Inflammatory macrophage treated with lipopolysaccharide for 1 hour (primary cell): ENCODE measurements around the gene FKBP2.
A peak's percentile ranks its signal among the peaks of the same experiment; 100 is the strongest.

Experiments
- DNase-seq, 2 donors: peaks; one replicate each; pipeline ENCODE4 v3.0.0-alpha.2; 2020 to 2022

The FKBP2 gene

DNA sequence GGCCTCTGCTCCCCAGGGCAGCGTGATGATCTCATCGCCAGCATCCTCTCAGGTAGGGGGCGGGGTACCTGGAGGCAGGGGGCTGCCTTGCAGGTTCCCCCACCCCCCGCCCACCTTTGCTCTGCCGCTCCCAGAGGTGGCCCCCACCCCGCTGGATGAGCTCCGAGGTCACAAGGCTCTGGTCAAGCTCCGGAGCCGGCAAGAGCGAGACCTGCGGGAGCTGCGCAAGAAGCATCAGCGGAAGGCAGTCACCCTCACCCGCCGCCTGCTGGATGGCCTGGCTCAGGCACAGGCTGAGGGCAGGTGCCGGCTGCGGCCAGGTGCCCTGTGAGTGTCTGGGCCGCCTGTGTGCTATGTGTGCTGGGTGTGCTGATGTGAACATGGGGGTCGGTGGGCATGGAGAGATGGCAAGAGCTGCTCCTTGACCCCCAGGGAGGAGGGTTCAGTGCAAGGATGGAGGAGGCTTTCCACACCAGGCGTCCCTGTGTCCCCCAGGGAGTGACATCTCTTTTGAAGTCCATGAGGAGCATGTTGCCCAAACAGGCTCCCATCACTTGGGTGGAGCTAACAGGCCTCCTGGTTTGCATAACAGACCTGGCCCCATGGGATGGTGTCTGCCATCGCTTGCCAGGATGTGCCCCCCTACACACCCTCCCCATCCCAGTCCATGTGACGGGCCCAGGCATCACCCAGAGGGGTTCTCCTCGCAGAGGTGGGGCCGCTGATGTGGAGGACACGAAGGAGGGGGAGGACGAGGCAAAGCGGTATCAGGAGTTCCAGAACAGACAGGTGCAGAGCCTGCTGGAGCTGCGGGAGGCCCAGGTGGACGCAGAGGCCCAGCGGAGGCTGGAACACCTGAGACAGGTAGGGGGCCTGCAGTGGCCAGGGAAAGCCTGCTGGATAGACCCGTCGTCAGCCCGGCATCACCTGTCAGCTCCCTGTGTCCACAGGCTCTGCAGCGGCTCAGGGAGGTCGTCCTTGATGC is 24.6 kb downstream of the FKBP2 start:
- DNase-seq: no peak

DNA sequence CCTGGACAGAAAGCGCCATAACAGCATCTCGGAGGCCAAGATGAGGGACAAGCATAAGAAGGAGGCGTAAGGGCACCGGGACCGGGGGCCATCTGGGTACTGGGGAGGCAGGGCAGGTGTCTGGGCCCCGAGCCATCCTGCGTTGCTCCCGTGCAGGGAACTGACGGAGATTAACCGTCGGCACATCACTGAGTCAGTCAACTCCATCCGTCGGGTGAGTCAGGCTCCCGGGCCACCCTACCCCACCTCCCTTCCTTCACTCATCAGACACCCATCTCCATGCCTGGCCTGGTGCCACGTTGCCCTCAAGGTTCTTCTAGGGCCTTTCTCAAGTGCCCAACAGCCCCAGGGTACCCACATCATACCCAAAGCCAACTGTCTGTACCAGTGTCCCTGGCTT is 25.4 kb downstream of the FKBP2 start:
- no peak for DNase-seq

DNA sequence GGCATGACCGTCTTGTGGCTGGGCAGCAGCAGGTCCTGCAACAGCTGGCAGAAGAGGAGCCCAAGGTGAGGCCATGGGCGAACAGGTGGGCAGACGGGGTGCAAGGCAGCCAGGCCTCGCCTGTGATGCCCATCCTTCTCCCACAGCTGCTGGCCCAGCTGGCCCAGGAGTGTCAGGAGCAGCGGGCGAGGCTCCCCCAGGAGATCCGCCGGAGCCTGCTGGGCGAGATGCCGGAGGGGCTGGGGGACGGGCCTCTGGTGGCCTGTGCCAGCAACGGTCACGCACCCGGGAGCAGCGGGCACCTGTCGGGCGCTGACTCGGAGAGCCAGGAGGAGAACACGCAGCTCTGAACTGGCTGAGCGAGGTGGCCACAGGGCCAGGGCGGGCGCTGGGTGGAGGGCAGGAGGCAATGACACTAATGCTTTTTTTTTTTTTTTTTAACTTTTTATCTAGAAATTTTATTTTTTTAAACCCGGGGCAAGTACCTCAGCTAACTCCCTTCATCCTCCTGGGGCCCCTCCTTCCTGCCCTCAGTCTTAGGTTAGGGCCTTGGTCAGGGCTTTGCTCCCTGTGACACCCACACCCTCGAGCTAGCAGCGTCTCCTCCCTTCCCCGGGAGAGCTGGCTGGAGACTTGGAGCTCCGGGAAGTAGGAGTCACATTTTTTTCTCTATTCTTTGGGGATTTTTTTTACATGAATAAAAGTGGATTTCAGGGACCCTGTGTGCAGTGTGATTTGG is 26.5 kb downstream of the FKBP2 start:
- no peak for DNase-seq

DNA sequence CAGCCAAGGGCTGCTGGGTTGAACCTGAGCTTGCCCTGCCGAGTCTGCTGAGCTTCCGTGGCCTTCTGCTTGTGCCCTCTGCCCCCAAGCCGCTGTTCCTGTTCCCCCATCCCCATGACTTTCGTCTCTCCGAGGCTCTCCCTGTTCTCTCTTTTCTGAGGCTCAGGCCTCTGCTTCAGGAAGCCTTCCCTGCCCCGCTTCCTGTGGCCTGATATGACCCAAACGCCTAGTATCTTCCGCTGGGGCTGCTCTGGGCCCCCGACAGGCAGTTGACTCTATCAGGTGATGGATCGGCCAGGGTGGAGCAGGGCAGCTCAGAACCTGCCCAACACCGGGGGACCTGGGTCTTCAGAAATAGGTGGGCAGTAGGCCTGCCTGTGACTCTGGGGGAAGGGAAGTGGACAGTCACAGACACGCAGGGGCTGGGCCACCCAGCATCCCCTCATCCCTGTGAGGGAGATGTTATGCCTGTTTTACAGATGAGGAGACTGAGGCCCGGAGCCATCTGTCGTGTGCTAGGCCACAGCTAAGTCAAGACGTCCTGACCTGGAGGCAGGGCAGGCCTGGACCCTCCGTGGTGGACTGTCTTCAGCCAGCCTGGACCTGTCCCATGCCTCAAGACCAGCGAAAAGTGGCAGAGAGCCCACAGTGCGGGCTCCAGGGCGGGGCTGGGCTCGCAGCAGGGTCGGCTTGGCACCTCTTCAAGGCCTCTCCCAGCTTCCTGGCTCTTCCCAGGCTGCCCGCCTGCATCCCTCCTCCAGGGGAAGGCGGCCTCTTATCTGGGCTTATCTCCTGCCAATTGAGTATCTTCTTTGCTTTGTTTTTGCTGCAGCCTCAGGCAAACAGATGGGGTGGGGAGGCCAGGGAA is 27.4 kb downstream of the FKBP2 start:
- DNase-seq: peak in 1 of 2 donors; percentile 18

DNA sequence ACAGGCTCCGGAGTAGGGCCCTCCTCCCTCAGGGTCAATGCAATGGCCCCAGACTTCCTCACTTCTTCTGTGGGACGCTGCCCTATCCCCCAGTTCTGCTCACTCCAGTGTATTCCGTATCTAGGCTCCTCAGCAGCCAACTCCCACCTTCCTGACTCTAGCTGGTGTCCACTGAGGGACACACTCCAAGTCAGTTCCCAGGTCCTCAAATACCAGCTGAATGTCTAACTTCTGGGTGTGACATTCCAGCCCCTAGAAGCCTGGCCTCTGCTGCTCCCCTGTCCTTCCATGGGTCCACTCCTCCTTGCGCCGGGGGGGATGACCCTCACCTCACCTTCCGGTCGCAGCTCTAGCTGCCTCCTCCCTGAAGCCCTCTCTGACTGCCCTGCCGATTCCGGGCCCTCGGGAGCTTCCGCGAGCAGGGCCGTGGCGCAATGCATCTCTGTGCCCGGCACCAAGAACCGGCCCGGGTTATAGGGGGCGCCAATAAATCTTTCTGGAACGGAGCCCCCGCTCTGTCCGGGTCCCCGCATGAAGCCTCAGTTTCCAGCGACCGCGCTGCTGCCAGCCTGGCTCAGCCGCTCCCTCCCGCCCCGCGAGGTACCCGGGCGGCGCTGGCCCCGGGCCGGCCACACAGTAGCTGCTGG is 28.1 kb downstream of the FKBP2 start:
- peak; percentile 38 to 69 for DNase-seq

DNA sequence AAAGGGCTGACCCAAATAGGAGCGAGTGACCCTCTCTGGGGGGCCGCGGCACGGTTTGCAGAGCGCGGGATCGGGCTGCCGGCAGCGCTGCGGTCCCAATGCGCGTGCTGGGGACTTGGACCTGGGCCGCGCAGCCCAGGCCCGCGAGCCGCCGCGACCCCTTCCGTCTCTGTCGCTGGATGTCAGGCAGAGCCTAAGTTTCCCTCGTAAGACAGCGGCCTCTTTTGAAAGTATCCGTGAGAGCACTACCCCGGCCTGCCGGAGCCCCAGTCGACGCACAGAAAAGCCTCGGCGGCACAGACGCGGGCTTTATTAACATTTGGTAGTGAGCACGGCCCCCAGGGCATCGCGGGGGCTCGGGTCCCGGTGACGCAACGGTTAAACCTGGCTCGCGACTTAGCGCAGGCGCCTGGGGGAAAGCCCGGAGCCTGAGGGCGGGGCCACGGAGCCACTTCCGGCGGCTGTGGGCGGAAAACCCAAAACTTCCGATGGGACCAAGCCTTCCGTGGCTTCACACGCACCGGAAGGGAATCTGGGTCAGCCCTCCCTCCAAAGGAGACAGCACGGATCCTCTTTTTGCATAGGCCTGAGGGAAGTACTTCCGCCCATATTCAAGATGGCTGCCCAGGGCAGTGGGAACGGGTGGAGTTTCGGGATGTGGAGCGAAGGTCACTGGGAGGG is 28.8 kb downstream of the FKBP2 start:
- DNase-seq: peak; percentile 98 to 100

DNA sequence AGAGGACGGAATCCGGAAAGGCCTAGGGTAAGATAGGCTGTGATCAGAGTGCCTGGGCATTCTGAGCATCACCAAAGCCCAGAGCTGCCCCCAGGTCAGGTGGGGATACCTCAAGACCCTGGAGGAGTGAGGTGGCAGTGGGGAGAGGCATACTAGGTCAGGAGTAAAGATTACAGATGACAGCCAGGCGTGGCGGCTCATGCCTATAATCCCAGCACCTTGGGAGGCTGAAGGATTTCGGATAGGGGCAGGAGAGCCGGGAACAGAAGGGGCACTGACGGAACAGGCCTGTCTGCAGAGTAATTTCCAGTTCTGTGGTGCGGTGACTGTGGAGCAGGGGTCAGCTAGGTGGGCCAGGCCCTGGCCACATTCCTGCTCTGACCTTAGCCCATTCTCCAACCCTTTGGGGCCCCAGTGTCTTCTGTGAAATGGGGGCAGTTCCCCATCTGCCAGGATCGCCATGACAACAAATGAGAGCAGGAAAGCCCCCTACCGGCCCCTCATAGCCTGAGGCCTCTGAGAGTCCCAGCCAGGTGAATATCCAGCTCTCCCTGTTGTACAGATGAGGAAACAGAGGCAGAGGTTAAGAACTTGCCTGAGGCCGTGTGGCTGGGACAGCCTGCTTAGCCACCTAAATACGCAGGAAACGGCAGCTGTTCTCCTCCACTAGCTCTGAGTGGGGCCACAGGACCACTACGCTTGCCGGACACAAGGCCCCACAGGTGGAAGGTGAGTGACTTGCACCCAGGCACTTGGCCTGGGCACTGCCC is 34.3 kb downstream of the FKBP2 start:
- no peak for DNase-seq

DNA sequence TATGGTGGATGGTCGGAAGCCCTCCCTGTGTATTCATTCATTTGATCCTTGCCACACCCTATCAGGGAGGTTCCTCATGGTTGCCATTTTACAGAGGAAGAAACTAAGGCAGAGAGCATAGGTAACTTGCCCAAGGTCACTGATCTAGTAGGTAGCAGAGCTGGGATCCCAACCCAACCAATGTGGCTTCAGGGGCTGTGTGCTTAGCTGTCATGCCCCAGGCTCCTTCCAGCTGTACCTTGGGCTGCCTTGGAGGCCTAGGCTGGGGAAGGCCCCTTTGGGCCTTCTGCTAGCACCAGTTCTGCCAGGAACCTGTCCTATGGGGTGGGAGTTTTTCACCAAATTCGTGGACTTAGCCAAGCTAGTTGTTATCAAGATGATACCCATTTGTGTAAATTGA is 34.9 kb downstream of the FKBP2 start:
- no peak for DNase-seq

DNA sequence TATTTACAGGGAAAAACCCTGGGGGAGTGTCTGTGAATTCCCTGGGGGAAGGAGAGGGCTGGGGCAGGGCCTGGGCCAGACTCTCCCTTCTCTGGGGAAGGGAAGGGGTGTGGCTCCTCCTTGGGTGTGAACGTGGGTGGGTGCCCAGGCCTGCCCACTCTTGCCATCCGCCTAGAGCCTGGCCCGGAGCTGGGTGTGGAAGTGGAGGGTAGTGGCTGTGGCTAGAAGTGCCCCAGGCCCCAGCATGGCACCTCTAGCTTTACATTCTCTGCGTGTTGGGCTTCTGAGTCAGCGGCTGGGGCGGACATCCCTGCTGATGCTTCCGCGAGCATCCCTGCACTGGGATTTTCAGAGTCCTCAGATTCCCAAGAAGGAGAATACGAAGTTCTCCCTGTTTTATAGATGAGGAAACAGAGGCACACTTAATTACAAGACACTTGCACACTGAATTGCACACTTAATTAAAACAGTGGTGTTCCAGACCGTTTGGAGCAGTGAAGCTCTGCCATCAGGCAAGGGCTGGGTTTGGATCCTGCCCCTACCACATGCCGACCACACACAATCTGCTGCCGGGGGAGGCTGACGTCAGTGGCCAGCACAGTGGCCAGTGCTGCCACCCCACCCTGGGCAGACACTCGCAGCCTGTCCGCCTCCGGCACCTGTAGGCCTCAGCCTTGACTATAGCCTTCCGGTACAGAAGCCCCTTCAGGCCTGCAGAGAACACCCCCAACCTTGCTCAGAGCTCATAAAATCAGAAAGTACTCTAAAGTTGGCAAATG is 35.9 kb downstream of the FKBP2 start:
- DNase-seq: peak; percentile 50 to 76

DNA sequence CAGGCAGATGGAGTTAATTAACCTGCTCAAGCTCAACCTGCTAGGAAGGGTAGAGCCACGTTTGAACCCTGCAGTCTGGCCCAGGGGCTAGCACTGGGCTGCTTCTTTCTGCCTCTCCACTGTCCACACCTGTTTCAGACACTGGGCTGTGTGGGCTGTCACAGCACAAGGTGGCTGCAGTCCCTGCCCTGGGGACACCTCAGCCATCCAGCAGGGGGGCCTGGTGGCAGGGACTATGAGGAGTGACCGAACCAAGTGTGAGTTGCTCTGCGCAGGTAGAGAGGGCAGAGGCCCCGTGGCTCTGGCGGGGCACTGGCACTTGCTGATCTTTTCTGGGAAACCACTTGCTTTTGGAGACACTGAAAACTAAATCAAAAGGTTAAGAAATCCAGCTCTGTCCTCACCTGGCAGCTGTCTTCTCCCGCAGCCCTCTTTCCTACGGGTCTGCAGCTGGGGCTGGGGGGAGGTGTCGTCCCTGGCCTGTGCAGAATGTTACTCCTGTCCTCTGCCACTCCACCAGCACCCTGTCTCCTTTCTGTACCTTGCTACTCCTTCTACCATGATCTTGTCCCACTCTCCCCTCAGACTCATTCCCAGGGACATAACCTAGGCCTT is 37.8 kb downstream of the FKBP2 start:
- DNase-seq: no peak

DNA sequence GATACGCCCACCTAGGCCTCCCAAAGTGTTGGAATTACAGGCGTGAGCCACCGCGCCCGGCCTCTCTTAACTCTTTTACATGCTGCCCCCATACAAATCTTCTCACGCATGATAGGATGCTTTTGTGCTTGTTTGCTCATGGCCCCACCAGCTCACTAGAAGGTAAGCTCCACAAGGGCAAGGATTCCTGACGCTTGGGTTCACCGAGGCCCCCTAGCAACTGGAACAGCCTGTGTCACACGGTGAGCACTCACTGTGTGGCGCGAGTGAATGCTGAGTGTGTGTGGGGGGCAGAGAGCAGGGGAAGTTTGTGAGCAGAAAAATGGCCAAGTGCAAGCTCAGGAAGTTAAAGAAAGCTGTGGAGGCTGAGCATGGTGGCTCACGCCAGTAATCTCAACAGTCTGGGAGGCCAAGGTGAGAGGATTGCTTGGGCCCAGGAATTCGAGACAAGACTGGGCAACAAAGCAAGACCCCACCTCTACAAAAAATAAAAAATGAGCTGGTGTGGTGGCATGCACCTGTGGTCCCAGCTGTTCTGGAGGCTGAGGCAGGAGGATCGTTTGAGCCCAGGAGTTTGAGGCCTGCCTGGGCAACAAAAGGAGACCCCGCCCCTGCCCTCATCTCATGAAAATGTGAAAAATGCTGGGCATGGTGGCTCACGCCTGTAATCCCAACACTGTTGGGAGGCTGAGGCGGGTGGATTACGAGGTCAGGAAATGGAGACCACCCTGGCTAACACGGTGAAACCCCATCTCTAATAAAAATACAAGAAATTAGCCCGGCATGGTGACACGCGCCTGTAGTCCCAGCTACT is 41.3 kb downstream of the FKBP2 start:
- no peak for DNase-seq

DNA sequence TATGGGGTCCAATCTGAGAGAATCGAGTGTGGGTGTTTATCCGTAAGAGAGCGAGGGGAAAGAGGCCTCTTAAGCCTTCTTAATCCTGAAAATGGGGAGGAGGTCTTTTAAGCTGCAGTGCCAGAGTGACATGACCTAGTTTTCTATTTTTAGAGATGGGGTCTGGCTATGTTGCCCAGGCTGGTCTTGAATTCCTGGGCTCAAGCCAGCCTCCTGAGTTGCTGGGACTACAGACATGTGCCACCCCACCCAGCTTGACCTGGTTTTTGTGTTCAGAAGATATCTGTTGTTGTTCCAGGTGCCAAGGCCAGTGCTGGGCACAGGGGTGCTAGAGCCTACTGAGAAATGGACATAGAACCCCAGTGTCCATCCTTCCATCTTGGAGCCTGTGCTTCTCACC is 42.2 kb downstream of the FKBP2 start:
- DNase-seq: no peak

DNA sequence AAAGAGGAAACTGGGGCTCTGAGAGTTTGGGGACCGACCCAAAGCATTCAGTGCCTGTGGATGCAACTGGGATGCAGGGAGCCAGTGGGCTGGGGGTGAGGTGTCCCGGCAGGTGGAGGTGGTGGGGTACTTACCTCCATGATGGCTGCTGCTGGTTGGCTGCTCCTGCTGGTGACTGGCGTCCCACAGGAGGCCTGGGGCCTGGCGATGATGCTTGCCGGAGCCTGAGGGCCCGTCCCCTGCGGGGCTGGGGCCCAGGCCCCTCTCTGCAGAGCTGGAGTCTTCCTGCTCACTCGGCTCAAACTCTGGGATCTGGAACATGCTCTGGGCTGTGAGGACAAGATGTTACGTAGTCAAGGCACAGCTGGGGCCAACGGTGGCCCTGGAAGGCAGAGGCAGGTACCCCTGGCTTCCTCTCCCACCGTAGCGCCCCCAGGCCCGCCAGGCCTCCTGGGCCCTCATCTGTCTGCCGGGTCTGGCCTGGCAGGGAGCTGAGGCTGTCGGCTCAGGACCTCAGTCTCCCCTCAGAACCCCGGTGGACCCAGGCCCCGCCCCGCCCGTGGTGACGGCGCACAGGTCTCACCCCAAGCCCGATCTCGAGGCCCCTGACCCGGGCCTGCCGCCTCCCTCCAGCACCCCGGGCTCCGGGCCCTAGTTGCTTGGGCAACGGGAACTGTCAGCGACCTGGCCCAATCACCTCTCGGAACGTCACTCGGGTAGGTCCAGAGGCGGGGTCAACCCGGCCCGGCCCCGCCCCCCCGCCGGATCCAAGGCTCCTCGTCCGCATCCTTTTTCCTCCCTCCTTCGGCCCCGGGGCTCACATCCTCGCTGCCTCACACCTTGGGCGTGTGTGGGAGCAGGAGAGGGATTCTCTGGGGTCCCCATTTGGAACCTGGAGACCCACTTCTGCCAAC is 43.4 kb downstream of the FKBP2 start, which contains the start of gene BAD:
TSS of gene BAD (minus strand) at position 618 of the 914 bp plus-strand sequence. CDS start at position 321, 297 bp downstream.
- peak; percentile 85 to 96 for DNase-seq

DNA sequence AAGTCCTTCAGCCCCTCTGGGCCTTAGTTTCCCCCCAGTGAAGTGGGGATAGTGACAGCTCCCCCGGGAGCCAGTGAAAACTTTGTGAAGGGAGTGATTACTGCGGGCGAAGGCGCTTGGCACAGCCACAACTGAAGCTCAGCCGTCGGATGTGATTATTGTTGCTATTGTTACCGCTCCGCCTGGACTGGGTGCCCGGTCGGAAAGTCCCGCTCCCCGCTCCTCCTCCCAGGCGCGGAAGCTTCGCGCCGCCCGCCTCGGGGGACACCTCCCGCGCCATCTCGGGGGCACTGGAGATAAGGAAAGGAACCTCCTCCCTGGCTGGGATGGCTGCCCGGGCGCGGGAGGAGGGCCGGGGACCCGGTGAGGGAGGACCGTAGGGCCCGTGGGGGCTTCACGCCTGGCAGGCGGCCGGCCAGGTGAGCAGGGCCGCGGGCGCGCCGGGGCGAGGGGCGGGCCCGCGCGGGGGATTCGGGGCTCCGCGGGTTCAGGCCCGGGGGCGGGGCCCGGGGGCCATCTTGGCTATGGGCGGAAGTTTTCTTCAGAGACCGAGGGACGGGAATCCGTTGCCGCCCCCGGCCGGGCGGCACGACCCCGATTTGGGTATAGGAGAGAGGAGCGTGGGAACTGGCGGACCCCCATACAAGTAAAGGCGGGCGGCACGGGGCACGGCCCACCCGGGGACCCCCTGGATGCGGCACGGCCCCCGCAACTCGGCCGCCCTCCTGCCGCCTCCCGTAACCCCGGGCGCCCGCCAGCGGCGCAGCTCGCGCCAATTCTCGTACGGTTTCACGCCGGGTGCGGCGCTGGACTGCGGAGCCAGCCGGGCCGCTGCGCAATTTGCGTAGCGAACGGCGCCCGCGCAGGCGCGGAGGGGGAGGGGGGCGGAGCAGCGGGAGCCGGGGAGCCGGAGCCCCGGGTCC is 44.3 kb downstream of the FKBP2 start, which contains the start of gene GPR137:
TSS of gene GPR137 (plus strand) at position 887 of the 923 bp plus-strand sequence. CDS start 677 bp downstream, outside the sequence.
- DNase-seq: peak; percentile 74 to 91

DNA sequence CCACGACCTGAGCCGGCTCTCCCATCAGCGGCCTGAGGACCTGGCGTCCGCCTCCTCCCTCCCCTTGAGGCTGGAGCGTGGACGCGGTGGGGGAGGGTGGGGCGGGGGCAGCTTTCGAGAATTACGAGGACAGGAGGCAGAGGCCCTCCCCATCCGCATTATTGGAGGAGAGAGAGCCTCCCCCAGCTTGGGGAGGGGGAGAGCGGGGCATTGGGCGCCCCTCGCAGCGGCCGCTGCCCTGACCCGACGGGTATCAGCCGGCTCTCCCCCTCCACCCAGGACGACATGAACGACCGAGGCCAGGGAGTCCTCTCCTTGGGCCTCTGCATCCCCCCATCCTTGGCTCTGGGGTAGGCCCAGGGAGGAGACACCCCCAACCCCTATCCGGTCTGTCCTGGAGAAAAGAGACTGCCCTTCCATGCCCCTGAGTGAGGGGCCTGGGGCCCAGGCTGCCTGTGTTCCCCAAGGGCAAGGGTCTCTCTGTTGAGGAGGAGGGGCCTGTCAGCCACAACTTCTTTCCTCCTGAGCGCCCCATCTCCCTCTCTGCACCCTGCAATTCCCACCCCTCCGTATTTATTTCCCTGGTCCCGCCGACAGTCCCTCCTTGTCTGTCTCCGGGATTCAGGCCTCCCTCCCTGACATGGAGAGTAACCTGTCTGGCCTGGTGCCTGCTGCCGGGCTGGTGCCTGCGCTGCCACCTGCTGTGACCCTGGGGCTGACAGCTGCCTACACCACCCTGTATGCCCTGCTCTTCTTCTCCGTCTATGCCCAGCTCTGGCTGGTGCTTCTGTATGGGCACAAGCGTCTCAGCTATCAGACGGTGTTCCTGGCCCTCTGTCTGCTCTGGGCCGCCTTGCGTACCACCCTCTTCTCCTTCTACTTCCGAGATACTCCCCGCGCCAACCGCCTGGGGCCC is 45.2 kb downstream of the FKBP2 start:
- DNase-seq: no peak
